Gastrocnemius medialis (tissue), 4 donors: ENCODE results near the gene MTMR12.

Source experiments
- CTCF ChIP-seq, 5 experiments: fragments of 450-650 bp in 3 of 5; fragments of 200-600 bp in 2 of 5; sonication (generic) in 2 of 5; IDR thresholded peaks in 4 of 5; conservative IDR thresholded peaks in 1 of 5; 1 replicate in 4 of 5; 2 replicates in 1 of 5; pipeline ENCODE4 v1.5.1; 2016 to 2019; ENCODE audit warnings: antibody characterized with exemption in 5 of 5, mild to moderate bottlenecking in 3 of 5, moderate library complexity in 3 of 5
- POLR2A ChIP-seq, 2 donors: fragments of 450-650 bp; IDR thresholded peaks; one replicate each; pipeline ENCODE4 v1.6.1; 2017; ENCODE audit warnings: antibody characterized with exemption in 2 of 2, mild to moderate bottlenecking in 2 of 2, moderate library complexity in 2 of 2

GRCh38 chr5:32195265-32195664 lies 117.5 kb downstream of the MTMR12 start:
- no peak for TF ChIP-seq CTCF (IDR thresholded peaks at IDR 0.05 in 4 of 5, conservative IDR thresholded peaks at IDR 0.05 in 1 of 5)
- TF ChIP-seq POLR2A (IDR thresholded peaks at IDR 0.05) = no peak
